NCI-H1417 (cell line): Measurements from ENCODE around the gene MICAL3.
A peak's percentile ranks its signal among the peaks of the same experiment; 100 is the strongest.

Experiments used
- DNase-seq, 3 experiments: peaks; one replicate each; lab custom pipeline; 2025; lab: John Stamatoyannopoulos, UW

MICAL3 gene

GRCh38 chr22:17868771-17869170, 155.6 kb downstream of the MICAL3 start:
- no peak for DNase-seq

GRCh38 chr22:17867160-17867785, 157.1 kb downstream of the MICAL3 start:
- peak in 1 of 3 experiments; percentile 1 for DNase-seq

- DNase-seq: no peak
Measured at GRCh38 chr22:17866621-17867020, 157.7 kb downstream of the MICAL3 start.

- no peak for DNase-seq
Measured at GRCh38 chr22:17866127-17866526, 158.2 kb downstream of the MICAL3 start.

GRCh38 chr22:17865183-17866055, 158.9 kb downstream of the MICAL3 start:
- no peak for DNase-seq

- DNase-seq: no peak
Measured at GRCh38 chr22:17864398-17865182, 159.8 kb downstream of the MICAL3 start.

- DNase-seq: no peak
Measured at GRCh38 chr22:17862646-17863181, 161.6 kb downstream of the MICAL3 start.

- no peak for DNase-seq
Measured at GRCh38 chr22:17861909-17862308, 162.5 kb downstream of the MICAL3 start.

GRCh38 chr22:17860220-17860965, 164.0 kb downstream of the MICAL3 start:
- DNase-seq: no peak

GRCh38 chr22:17858033-17858432, 166.3 kb downstream of the MICAL3 start:
- no peak for DNase-seq

- DNase-seq: no peak
Measured at GRCh38 chr22:17855572-17856290, 168.6 kb downstream of the MICAL3 start.

GRCh38 chr22:17853073-17853472, 171.3 kb downstream of the MICAL3 start:
- DNase-seq: no peak

- DNase-seq: no peak
Measured at GRCh38 chr22:17851759-17852158, 172.6 kb downstream of the MICAL3 start.

- peak in 2 of 3 experiments; percentile 68 to 85 for DNase-seq
Measured at GRCh38 chr22:17847360-17848078, 176.8 kb downstream of the MICAL3 start.

- peak in 1 of 3 experiments; percentile 27 for DNase-seq
Measured at GRCh38 chr22:17846326-17846992, 177.9 kb downstream of the MICAL3 start.

GRCh38 chr22:17845790-17846189, 178.6 kb downstream of the MICAL3 start:
- DNase-seq: no peak

GRCh38 chr22:17845327-17845726, 179.0 kb downstream of the MICAL3 start:
- peak; percentile 20 to 58 (median 54) for DNase-seq

- no peak for DNase-seq
Measured at GRCh38 chr22:17844150-17844549, 180.2 kb downstream of the MICAL3 start.

- no peak for DNase-seq
Measured at GRCh38 chr22:17842386-17842785, 182.0 kb downstream of the MICAL3 start.

- DNase-seq: no peak
Measured at GRCh38 chr22:17841836-17842235, 182.5 kb downstream of the MICAL3 start.
